Lower leg skin (tissue), 3 donors: ENCODE results near the gene HSPBP1.

Experiments used
- CTCF ChIP-seq, 3 donors: fragments of 450-650 bp; IDR thresholded peaks; one replicate each; pipeline ENCODE4 v1.5.1; 2016; ENCODE audit warnings: antibody characterized with exemption in 3 of 3, mild to moderate bottlenecking in 3 of 3, moderate library complexity in 2 of 3
- POLR2A ChIP-seq, 2 donors: fragments of 450-650 bp; IDR thresholded peaks; one replicate each; pipeline ENCODE4 v1.6.1; 2016 to 2017; ENCODE audit warnings: antibody characterized with exemption in 2 of 2, mild to moderate bottlenecking in 1 of 2, moderate library complexity in 1 of 2

GRCh38 chr19:55305491-55305890 is 25.6 kb upstream of the HSPBP1 start:
- no peak for TF ChIP-seq CTCF (IDR thresholded peaks at IDR 0.05)
- TF ChIP-seq POLR2A (IDR thresholded peaks at IDR 0.05) = no peak
